Stimulated activated CD4-positive, alpha-beta T cell treated with anti-CD3 and anti-CD28 coated beads, Interleukin-1b, Interleukin-23, amount 100 ng/mL, for 1 hour (primary cell): ENCODE measurements around the gene GPR75.

Source experiments
- DNase-seq, 2 donors: peaks; one replicate each; pipeline ENCODE4 v3.0.0-alpha.2; 2020; ENCODE audit warnings: low read depth in 2 of 2

Gene GPR75

DNA sequence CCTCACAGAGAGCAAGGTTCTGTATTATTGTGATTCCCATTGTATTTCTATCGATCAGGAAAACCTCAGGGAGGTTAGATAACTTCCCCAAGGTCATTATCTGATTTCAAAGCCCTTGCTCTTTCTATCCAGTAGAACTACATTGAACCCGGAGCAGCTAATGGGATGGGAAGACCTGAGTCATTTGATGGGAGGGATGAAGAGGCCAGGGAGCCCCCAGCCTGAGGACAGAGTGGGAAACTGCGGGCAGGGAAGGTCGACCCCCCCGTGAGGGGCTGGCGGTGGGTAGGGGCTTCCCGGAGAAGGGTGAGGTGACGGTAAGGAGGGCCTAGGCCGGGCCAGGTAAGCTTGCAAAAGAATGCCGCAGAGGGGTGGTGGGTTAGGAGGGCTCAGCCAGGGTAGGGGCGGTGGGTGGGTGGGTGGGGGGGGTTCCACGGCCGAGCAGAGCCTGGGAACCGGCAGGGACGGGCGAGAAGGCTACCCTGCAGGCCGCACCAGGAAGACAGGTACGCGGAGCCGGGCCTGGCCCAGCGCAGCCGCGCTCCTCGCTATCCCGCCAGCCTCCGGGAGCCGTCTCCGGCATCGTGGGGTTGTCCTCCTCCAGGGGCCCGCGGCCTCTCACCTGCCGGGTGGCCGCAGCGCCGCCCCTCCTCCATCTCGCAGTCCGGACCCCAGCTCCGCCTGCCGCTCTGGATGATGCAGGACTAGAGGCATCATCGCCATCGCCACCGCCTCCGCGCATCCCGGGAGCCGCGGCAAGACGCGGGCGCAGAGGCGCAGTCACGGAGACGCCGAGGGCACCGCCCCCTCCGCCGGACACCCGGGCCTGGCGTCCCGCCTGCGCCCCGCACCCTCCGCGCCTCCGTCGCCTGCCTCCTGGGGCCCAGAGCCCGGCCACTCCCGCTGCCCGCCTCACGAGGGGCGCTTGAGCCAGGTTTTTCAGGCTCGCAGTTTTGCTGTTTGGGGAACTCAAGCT, at the start of gene GPR75:
GPR75 (minus strand) TSS at position 762 of the 976 bp plus-strand sequence. CDS start 5,211 bp downstream, outside the sequence.
- no peak for DNase-seq

- DNase-seq: no peak
Measured at GRCh38 chr2:53907582-53907981, 47.8 kb upstream of the GPR75 start.

DNA sequence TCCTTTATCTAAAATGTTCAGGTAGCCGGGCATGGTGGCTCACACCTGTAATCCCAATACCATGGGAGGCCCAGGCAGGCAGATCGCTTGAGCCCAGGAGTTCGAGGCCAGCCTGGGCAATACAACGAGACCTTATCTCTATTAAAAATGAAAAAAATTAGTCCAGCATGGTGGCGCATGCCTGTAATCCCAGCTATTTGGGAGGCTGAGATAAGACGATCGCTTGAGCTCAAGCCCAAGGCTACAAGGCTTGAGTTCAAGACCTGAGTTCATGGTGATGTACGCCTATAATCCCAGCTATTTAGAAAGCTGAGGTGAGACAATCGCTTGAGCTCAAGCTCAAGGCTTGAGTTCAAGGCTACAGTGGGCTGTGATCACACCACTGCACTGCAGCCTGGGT, 45.6 kb upstream of the GPR75 start:
- DNase-seq: no peak

DNA sequence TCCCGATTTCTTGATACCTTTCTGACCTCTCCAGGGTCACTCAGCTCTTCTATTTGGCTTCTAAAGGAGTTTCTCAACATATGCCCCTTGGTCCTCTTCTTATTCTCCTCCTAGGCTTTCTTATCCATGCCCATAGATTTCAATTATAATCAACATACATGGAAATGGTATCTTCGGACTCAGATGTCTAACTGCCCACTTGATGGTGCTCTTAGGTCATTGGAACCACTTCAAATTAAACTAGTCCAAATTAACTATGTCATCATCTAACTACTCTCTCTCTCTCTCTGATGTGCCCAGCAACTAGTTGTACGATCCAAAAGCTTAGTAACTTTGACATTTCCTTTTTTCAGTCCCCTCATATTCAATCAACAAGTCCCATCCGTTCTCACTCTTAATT, 43.2 kb upstream of the GPR75 start:
- DNase-seq: no peak

DNA sequence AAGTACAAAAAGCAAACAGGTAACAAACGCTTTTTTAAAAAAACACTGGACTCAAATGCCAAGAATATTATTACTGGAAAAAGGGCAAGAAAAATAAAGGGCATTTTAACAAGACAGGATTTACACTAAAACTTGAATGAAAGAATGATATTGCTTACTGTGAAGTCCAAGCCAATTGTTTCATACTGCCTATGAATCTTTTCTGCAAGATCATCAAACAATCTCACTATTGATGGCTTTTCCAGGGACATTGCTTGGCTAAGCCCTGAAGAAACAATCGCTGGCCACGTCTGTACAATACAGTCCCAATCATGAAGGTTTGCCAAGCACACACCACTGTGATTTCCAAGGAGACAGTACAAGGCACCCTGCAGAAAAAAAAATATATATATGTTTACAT, 41.4 kb upstream of the GPR75 start:
- DNase-seq: no peak

- no peak for DNase-seq
Measured at GRCh38 chr2:53896864-53897263, 37.1 kb upstream of the GPR75 start.

GRCh38 chr2:53886406-53887280, 26.9 kb upstream of the GPR75 start:
- no peak for DNase-seq

DNA sequence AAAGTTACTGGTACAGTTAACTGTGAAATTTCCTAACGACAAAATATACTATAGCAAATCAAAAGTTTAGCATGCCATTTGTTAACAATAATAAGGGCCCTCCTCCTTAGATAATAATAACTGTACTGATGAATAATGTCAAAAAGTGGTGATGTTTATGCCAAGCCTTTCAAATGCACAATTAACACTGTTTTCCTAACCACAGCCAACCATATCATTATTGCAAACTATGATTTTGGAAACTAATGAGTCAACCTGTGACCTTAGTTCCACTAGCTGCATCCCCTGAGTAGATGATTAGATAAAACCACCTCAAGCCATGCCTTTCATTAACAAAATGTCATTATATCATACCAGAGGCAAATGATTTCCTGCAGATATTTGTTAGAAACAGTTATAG, 25.1 kb upstream of the GPR75 start:
- no peak for DNase-seq

- no peak for DNase-seq
Measured at GRCh38 chr2:53881986-53882385, 22.2 kb upstream of the GPR75 start.

DNA sequence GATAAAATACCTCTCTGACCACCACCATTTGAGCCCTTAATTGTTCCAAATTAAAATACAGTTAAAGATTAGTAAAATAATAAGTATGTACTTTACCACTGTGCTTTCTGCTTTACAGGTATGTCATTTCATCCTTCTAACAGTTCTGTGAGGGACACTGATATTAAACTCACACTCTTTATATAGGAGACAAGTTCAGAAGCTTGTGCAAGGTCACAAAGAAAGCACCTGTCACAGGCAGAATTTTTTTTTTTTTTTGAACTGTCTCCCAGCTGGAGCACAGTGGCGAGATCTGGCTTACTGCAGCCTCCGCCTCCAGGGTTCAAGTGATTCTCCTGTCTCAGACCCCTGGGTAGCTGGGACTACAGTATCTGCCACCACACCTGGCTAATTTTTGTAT, 21.6 kb upstream of the GPR75 start:
- no peak for DNase-seq

DNA sequence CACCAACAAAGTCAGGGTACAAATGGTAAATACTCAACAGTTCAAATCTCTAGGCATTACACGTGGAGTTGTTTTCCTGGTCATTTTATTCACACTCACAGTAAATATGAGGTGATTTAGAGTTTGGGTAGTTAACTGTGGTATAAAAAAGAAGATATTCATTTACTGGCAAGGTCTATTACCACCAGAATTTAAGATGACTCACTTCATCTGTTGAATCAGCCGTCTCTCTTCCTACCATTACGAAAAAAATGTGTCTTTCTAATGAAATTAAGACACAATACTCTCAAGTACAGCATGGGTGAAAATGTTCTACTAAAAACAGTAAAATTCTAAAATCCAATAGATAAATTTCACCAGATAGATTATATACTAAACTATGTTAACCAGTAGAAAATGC, 21.0 kb upstream of the GPR75 start:
- DNase-seq: no peak

GRCh38 chr2:53877556-53877955, 17.8 kb upstream of the GPR75 start:
- DNase-seq: no peak

DNA sequence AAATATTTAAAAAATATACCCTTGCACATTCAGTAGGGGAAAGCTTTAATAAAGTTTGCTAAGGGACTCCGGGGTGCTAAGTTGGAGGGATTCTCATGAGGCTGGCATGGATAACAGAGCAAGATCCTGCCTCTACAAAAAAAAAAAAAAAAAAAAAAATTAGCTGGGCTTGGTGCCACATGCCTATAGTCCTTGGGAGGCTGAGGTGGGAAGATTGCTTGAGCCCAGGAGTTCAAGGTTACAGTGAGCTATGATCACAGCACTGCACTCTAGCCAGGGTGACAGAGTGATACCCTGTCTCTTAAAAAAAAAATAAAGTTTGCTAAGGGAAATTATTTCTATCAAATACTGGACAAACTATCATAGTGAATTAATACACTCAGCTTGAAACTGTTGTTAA, 17.3 kb upstream of the GPR75 start:
- DNase-seq: no peak

- DNase-seq: no peak
Measured at GRCh38 chr2:53874401-53874950, 14.7 kb upstream of the GPR75 start.

DNA sequence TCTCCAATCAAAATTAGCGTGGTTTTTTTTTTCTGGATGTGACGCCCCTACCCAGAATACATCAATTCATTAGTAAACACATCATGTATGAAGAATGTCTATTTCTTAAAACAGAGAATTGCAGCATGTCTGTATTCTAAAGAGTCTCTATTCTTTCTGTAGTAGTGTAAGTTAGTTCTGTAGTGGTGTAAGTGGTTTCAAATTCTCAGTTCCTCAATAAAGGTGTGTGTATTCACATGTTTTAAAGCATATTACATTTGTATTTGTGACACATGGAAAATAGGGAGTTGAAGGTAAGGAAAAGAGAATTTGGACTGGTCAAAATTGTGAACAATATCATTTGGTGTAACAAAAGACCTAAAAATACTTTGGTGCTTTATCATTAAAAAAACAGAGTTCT, 8.0 kb upstream of the GPR75 start:
- no peak for DNase-seq

DNA sequence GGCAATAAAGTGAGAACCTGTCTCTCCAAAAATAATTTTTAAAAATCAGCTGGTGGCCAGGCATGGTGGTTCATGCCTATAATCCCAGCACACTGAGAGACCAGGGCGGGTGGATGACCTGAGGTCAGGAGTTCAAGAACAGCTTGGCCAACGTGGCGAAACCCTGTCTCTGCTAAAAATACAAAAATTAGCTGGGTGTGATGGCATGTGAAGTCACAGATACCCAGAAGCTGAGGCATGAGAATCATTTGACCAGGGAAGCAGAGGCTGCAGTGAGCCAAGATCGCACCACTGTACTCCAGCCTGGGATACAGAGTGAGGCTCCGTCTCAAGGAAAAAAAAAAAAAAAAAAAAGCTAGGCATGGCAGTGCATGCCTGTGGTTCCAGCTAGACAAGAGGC, 7.4 kb upstream of the GPR75 start:
- DNase-seq: no peak

DNA sequence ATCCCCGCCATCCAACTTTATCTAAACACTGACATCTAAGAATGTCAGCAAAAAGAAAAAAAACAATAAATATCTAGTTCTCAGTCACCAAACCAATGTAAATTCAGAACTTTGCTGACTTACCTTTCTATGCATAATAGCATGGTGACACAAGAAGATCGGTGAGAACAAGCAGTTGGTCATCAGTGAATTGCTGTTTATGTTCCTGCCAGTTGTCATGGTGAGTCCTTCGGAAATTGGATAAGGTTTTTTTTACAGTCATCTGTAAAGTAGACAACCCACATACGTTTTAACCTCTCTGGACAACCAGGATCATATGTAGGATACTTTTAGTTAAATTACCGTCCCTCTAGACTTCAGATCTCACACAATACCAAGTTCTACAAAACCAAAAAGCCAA, 6.2 kb upstream of the GPR75 start:
- DNase-seq: no peak

DNA sequence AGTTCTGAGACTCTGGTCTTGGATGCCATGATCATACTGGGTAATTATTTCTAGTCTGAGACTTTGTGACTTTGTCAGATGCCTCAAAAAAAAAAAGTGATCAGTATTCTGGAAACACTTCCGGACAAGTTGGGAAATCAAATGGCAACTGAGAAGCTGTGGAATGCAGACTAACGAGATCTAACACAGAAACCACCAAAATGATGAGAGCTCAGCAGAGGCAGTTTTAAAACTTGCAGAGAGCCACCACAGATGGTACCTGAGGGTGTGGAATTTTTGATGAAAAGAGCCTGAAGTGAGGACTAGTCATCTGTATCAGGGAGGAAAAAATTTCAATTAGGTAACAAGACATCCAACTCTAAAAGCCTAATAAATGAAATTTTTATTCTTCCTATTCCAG, 5.5 kb upstream of the GPR75 start:
- no peak for DNase-seq

- no peak for DNase-seq
Measured at GRCh38 chr2:53863538-53864227, 3.9 kb upstream of the GPR75 start.

DNA sequence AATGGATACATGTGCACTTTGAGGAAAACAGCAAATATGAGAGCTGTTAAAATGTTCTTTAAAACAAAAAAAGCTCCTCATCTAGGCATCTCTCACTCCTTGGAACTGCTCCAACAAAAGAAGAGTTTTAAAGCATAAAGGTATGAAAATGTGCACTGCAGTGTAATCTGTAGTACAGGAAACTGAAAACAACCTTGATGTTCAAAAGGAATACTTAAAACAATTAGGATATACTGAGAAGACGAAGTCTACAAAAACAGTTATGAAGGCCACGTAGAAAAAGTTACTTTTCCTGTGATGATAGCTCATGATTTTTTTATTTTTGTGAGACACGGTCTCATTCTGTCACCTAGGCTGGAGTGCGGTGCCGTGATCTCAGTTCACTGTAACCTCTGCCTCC, 2.1 kb upstream of the GPR75 start:
- DNase-seq: no peak

- no peak for DNase-seq
Measured at GRCh38 chr2:53856272-53856671, 3.5 kb downstream of the GPR75 start.

DNA sequence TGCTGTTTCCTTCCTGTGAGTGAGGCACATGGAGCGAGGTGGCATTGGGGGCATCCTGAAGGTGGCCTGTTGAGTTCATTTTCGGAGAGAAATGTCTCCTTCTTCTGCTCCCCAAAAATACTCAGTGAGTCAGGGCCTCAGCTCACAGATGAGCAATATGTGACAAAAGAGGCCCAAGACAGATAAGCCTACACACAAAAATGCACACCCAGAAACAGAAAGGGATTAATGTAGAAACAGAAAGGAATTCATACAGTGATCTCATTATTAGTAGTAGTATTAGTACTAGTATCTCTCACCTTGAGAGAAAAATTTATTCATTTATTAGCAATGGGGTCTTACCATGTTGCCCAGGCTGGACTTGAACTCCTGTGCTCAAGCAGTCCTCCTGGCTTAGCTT, 5.1 kb downstream of the GPR75 start:
- DNase-seq: no peak
